EH (cell line): ENCODE data around the gene CENPB.

Experiments used
- DNase-seq: peaks from one replicate; pipeline ENCODE4 v3.0.0-alpha.2; 2015; ENCODE audit warnings: low read depth

The CENPB gene

DNA sequence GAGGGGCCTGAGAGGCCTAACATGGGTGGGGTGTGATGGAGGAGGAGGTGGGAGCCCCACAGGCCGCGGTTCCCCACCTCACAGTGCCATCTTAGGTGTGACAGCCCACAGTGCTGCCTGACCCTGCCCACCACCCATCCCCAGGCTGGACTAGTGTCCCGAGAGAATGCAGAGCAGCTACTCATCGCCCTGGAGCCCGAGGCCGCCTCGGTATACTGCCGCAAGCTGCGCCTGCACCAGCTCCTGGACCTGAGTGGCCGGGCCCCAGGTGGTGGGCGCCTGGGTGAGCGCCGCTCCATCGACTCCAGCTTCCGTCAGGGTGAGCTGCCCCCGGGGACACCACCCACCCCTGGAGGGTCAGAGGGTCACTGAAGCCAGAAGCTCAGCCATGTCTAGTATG, 38.5 kb downstream of the CENPB start:
- DNase-seq, result no peak

DNA sequence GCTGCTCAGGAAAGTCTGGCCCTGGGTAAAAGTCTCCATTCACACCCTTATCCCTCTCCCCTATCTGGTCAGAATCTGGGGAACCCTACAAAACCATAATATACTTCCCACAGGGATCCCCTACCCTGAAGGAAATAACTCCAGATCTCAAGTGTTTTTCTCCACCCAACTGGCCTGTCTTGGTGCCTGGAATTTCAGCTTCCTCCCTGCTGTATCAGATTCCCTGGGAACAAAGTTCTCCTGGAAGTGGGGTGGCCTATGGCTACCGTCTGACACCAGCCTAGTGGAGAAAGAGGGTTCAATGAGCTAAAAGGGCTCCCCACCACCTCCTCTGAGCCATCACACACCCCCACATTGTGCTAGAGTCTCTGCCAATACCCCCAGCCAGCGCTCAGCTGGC, 39.1 kb downstream of the CENPB start:
- DNase-seq, result no peak

DNA sequence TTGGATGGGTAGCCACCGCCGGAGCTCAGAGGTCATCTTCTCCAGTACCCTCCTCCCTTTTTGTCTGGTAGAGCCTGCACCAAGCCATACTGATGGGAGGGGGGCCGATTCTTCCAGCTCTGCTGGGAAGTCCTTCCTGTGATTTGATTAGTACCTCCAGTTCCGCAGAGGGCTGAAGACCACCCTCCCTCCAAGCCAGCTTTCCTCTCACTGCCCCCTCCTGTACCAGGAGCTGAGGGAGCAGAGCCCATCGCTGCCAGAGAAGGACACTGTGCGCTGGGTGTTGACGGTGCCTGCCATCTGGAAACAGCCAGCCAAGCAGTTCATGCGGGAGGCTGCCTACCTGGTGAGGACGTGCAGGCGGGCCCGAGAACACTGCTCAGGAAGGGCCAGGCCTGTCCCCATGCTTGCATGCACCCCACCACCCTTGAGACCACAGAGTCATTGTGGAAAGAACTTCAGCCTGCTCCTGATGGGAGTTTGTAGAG, 40.8 kb downstream of the CENPB start:
- no peak for DNase-seq

DNA sequence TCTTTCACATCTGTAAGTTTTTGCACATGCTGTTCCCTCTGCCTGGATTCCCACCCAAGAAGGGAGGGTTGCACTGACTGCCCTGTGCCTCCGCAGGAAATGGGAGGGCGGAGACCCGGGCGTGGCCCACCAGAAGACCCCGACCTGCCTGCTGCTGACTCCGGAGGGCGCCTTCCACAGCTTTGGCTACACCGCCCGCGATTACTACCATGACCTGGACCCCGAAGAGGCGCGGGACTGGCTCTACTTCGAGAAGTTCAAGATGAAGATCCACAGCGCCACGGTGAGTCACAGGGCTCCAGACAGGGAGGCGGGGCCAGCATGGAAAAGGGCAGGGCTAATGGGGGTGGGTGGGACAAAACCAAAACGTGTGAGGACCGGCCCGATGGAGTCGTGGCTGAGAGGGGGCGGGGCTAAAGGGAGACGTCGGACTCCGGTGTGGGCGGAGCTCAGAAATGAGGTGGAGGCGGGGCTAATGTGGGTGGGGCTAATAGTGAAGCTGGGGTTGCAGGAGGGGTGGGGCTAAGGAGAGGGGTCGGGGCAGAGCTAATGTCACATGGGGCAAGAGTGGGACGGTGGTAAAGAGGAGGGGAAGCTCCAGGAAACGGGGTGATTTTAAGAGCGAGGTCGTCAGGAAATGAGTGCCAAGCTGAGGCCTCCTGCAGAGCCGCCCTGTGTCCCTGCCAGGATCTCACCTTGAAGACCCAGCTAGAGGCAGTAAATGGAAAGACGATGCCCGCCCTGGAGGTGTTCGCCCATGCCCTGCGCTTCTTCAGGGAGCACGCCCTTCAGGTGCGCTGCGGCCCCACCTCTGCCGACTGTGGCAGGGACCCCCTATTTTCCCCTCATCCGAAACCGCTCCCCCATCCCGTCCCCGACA, 41.5 kb downstream of the CENPB start:
- DNase-seq, result no peak

DNA sequence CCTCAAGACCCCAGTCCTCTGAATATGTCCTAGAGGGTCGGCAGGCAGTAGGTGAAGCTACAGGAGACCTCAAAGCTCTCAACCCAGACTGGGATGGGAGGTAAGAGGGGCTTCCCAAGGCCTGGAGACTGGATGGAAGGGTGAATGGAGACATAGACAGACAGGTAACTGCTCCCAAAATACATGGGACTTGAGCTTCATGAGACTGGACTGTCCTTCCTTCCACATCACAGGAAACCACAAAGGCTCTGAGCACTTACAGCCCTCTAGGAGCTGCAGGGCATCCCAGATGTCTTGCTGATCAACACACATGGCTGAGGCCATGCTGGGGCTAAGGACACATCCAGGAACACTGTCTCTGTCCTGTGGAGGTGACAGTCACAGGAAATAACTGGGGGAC, 42.5 kb downstream of the CENPB start:
- no peak for DNase-seq

DNA sequence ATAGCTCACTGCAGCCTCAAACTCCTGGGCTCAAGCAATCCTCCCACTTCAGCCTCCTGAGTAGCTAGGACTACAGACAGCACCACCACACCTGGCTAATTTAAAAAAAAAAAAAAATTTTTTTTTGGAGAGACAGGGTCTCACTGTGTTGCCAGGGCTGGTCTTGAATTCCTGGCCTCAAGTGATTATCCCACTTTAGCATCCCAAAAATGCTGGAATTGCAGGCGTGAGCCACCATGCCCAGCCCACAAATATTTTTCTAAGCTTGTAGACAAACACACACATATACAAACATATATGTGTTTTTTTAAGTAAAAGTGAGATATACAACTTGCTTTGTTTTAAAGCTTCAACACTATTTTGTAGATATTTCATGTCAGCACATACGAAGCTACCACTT, 43.3 kb downstream of the CENPB start:
- DNase-seq, result no peak

DNA sequence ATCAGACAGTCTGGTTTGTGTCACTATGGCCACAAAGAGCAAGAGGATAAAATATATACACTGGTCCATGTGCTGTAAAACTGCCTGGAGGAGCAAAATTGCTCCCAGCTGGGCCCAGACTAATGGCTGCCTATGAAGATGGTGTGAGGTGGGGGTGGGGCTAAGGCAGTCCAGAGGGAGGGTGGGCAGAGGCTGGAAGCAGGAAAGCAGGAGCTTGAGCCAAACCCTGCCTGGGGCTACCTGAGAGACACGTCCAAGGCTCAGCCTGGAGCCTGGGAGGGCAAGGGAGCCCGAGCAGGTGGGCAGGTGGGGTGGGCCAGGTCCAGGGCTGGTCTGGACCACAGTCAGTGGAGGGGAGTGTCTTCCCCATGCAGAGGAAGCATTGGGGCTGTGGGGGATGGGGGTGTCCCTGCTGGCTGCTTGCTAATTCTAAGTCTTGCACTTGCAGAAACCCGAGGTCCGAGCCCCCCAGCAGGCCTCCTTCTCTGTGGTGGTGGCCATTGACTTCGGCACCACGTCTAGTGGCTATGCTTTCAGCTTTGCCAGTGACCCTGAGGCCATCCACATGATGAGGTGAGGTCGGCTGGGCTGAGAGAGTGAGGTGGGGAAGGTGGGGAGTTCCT, 44.6 kb downstream of the CENPB start:
- no peak for DNase-seq

DNA sequence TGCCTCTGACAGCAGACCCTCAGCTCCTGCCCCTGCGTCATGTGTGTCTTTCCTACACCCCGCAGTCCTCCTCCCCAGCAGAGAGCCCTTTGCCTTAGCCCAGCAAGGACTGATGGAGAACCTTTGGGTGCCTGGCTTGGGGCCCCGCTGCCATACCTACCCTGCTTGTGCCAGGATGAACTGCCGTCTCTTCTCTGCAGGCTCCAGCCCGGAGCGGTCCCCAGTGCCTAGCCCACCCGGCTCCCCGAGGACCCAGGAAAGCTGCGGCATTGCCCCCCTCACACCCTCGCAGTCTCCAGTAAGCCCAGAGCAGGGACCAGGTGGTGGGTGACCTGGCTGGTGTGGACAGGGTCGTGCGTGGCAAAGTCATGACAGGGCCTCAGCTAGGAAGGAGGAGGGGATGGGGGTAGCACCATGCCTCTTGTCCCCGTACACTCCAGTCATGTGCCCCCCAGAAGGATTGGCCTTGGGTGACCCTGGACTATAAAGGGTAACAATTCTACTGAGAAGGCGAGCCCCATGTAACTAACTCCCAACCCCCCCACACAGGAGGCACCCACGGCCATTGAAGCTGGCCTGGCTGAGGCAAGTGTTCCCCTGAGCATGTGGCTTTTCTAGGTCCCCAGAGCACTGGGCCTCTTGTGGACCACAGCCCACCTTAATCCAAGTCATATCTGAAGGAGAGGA, 45.8 kb downstream of the CENPB start:
- no peak for DNase-seq

DNA sequence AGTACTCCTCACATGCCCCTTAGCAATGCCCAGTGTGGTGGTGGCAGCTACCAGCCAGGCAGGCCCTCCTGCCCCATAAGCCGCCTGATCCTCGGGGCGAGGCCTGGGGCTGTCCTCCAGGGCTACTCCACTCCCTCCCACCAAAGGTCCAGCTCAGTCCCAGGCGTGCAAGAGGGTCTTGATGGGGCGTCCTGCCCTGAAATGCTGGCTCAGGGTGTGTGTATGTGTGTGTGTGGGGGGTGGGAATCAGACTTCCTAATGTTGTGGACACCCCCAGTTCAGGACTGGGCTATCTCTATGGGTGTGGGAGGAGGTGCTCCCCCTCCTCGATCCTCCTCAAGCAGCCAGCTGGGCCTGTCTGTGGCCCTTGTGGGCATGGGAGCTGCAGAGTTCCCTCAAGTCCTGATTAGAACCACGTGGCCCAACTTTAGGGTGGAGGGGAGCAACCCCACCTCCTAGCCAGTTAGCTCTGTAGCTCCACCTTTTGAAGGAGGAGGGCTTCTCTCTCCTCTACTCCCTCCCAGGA, 46.6 kb downstream of the CENPB start:
- no peak for DNase-seq

DNA sequence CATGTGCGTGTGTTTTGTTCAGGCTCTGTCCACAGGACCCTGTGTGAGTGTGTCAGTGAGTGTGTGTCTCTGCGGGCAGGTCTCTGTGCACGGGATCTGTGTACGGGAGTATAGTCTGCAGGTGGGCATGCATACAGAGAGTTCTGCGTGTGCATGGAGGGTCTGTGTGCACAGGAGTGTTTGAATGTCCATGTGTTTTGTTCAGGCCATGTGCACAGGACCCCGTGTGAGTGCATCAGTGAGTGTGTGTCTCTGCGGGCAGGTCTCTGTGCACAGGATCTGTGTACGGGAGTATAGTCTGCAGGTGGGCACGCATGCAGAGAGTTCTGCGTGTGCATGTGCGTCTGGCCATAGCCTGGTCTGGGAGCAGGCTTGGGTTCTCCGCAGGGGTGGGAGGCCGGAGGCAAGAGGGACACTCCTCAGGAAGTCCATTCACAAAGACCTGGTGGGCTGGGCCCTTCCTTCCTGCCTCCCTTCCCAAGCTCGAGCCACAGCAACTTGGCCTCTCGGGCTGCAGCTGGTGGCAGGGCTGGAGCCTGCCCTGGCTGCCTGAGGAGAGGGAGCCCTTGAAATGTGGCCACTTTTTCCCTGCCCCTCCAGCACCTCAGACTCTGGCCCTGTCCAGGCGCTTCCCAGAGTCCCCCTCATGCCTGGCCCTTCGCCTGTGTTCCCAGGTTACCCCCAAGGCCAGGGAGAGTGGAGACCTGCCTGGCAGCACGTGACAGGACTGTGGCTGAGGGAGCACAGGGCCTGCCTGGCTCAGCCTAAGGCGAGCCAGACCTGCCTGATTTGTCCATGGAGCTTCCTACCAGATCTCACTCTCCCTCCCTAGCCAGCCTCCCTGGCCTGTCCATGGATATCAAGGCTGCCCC, 47.2 kb downstream of the CENPB start:
- DNase-seq, result no peak

DNA sequence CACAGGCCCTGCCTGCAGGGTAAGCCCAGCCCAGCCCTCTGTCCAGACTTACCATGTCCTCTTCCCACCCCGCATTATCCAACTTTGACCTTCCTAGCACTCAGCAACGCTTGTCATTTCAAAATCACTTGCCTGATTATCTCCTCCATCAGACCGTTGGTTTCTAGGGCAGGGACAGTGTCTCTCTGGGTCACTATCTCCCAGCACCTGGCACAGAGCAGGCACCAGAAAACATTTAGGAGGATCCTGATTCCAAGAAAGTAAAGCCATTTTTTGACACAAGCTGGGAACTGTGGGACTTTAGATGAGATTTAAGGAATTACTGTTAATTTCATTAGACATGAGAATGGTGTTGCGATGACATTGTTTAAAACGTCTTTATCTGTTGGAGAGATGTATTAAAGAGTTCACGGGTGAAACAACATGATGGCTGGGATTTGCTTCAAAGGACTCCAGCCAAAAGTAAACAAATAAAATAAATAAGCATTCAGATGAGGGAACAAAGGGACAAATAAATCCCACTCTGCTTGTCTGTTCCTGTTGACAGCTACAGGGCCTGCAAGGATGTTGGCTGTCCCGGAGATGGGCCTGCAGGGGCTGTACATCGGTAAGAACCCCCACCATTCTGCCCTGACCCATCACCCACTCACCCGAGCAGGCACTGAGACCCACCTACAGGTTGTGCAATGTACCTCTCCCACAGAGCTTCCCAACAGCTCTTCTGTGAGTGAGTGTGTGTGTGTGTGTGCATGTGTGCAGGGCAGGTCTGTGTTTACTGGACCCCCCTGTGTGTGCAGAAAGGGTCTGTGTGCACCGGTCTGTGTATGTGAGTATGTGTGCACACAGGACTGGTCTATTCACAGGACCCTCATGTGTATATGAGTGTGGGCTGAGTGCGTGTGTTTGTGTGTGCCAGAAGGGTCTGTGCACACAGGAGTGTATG, 48.2 kb downstream of the CENPB start:
- no peak for DNase-seq

DNA sequence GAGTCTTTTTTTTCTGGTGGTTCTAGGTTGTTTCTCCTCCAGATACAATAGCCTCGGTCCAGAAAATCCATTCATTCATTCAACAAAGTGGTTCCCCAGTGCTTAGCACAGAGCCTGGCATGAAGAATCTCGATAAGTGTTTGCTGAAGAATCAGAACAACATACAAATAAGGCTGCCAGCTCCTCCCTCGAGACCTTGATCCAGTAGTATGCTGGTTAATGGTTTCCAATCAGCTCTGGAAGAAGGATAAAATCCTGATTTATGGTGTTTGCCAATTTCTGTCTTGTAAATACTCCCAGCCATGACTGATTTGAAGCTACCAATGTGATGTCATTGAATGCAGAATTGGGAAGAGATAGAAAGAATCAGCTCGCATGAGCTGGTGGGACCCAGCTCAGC, 50.8 kb downstream of the CENPB start:
- no peak for DNase-seq

DNA sequence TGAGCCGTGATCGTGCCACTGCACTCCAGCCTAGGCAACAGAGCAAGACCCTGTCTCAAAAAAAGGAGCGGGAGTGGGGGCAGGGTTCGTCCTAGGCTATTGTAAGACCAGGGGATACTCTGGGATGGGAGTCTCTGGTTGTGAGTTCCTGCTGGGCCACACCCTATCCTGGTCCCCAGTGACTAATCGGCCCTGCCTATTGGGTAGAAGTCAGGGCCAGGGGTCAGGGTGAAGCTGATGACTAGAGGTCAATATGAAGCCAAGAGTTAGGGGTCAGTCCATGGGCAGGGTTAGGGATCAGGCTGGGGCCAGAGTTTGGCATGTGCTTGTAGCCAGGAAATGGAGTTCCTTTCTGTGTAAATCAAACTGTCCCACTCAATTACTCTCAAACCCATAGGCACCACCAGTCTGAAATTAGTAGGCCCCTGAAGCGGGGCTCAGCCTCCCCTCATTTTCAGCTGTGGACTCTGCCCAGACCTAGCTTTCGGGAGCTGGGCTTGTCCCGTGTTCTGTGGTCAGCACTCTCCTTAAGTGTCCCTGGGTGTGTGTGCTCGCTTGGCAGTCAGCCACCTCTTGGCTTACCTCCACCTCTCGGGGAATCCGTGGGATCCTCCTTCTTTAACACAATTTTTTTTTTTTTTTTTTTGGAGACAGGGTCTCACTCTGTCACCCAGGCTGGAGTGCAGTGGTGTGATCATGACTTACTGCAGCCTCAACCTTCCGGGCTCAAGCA, 52.3 kb downstream of the CENPB start:
- DNase-seq, result no peak
